Activated CD8-positive, alpha-beta T cell treated with anti-CD3 and anti-CD28 coated beads, Interleukin-2, amount 10 ng/mL, durations not matched to agents 7 days and 5 days (primary cell): ENCODE data around the gene ST6GALNAC6. TPM values are rescaled to one million over a fixed set of nuclear protein-coding genes. Genes with fewer than 3 reads are reported as not detected.

Experiments used
- ATAC-seq: fragments of 150-1000 bp; cut with Tn5 transposase; one replicate; pipeline ENCODE4 v1.10.0; 2021; ENCODE audit warnings: moderate library complexity
- CTCF ChIA-PET: fragments of 350-600 bp; sonication (Branson Sonifier 250); formaldehyde crosslinking; loops from one replicate; lab custom pipeline; 2021; ENCODE audit warnings: antibody characterized with exemption; lab: Charles Lee
- POLR2A ChIA-PET: fragments of 350-600 bp; sonication (Branson Sonifier 250); formaldehyde crosslinking; loops from one replicate; lab custom pipeline; 2021; ENCODE audit warnings: antibody characterized with exemption; lab: Charles Lee
- DNase-seq: peaks from one replicate; pipeline ENCODE4 v3.0.0-alpha.2; 2020
- H3K27ac Mint-ChIP-seq: one replicate; pipeline ENCODE4 v1.8.0; 2021; ENCODE audit warnings: mild to moderate bottlenecking, mixed read lengths
- H3K27me3 Mint-ChIP-seq: one replicate; pipeline ENCODE4 v1.8.0; 2021; ENCODE audit warnings: low read depth, mixed read lengths
- H3K36me3 Mint-ChIP-seq: one replicate; pipeline ENCODE4 v1.8.0; 2021; ENCODE audit warnings: low read depth, mixed read lengths
- H3K4me1 Mint-ChIP-seq: one replicate; pipeline ENCODE4 v1.8.0; 2021; ENCODE audit warnings: low read depth, mixed read lengths
- H3K4me3 Mint-ChIP-seq: one replicate; pipeline ENCODE4 v1.8.0; 2021; ENCODE audit warnings: mild to moderate bottlenecking, mixed read lengths
- H3K9me3 Mint-ChIP-seq: one replicate; pipeline ENCODE4 v1.8.0; 2022; ENCODE audit warnings: mixed read lengths; ENCODE audit not compliant: insufficient read depth
- total RNA-seq, 2 experiments: library from RNA; stranded (reverse); gene quantifications; one replicate each; pipeline ENCODE4 v1.2.3, GENCODE V29; 2021

Gene ST6GALNAC6
- total RNA-seq, 2 experiments from 2014 or later: 68.6 to 77.6 TPM

DNA sequence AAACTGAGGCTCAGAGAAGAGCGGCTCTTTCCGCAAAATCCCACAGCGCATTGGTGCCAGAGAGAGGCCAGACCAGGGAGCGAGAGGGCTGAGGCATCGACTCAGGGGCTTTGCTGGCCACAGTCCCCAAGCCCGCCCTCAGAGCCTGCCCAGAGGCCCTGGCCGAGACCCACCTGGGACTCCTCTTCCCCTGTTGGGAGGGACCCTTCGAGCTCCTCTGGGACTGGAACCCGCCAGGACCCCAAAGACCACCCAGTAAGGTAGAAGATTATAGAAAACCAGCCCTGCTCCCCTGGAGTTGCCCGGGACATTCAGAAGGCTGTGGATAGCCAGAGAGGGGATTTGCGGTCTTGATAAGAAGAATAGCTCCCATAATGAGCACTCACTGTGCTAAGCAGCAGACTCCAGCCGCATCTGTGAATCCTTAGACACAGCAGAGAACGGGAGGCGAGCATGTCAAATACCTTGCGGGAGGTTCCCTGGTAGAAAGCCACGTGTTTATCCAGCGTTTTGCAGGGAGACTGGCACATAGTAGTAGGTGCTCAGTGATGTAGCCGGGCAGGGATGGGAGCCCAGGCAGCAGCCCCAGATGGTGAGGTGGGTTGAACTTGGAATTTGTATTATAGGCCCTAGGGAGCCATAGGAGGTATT is 21.3 kb downstream of the ST6GALNAC6 start:
- Mint-ChIP-seq H3K4me3 (no peak overlapping the region), H3K27ac (no peak overlapping the region), H3K9me3 (no peaks in the 10 kb centered on the region), H3K4me1 (peaks cover 4% of the 10 kb centered on the region), H3K36me3 (peaks cover 6% of the 10 kb centered on the region), H3K27me3 (peaks cover 3% of the 10 kb centered on the region)
- CTCF ChIA-PET: interaction anchor here (0.6 kb wide), 1 partner anchor 1033 kb away, joined by 4 read pairs; no protein-coding TSS in a partner anchor
- no peak for ATAC-seq
- POLR2A ChIA-PET: no interaction called here
- DNase-seq: no peak

- no peak for DNase-seq
- H3K27ac Mint-ChIP-seq: no peak within 1 kb of the TSS
- ChIA-PET CTCF (no interaction called here), POLR2A (no interaction called here)
- H3K4me1 Mint-ChIP-seq: peaks cover 4% of the 10 kb centered on the region
- H3K4me3 Mint-ChIP-seq: no peak within 1 kb of the TSS
- H3K9me3 Mint-ChIP-seq: no peaks in the 10 kb centered on the region
- H3K36me3 Mint-ChIP-seq: peaks cover 3% of the 10 kb centered on the region
- peaks cover 3% of the 10 kb centered on the region for H3K27me3 Mint-ChIP-seq
- ATAC-seq: no peak
Observed at GRCh38 chr9:127877566-127877998, 21.8 kb downstream of the ST6GALNAC6 start, which contains the start of gene AK1. AK1 (minus strand) TSS chr9:127877675; CDS start chr9:127874617, 3,058 bp downstream.

DNA sequence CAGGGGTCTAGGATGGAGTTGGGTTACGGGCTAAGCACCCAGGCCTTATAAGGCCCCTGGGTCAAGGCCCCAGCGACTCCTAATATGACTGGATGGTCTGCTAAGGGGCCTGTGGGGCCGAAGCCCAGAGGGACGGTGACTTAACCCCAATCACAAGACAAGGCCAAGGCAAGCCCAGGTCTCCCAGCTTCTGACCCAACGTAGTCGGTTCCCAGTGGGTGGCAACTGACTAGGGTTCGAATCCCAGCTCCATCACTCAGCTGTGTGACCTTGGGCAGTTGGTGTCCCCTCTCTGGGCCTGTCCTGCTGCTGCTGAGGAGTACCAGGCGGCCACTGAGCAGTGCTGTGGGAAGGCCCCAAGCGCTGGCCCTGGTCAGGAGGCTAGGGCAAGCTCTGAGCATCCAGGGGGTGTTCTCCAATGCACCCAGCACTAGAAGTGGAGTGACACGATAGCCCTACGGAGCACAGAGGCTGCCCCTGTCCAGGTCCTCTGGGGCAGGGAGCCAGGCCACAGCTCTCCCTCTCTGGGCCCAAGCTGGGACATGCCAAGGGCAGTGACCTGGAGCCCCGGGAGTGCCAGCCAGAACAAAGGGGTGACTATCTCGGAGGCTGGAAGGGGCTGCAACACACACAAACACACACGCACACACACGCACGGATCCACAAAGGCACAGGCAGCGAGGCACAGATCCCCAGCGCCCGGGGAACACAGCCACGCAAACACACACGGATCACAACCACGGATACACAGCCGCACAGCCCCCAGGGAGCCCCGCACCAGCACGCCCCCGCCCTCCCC is 22.4 kb downstream of the ST6GALNAC6 start:
- Mint-ChIP-seq H3K27ac (no peak overlapping the region), H3K9me3 (no peaks in the 10 kb centered on the region), H3K36me3 (peaks cover 3% of the 10 kb centered on the region), H3K4me3 (no peak overlapping the region), H3K4me1 (peaks cover 2% of the 10 kb centered on the region), H3K27me3 (peaks cover 3% of the 10 kb centered on the region)
- ChIA-PET CTCF (no interaction called here), POLR2A (no interaction called here)
- DNase-seq (no peak), ATAC-seq (peak; percentile 37)

- no peak for DNase-seq
- H3K4me1 Mint-ChIP-seq: peaks cover 2% of the 10 kb centered on the region
Observed at GRCh38 chr9:127876026-127876763, 23.2 kb downstream of the ST6GALNAC6 start.

DNA sequence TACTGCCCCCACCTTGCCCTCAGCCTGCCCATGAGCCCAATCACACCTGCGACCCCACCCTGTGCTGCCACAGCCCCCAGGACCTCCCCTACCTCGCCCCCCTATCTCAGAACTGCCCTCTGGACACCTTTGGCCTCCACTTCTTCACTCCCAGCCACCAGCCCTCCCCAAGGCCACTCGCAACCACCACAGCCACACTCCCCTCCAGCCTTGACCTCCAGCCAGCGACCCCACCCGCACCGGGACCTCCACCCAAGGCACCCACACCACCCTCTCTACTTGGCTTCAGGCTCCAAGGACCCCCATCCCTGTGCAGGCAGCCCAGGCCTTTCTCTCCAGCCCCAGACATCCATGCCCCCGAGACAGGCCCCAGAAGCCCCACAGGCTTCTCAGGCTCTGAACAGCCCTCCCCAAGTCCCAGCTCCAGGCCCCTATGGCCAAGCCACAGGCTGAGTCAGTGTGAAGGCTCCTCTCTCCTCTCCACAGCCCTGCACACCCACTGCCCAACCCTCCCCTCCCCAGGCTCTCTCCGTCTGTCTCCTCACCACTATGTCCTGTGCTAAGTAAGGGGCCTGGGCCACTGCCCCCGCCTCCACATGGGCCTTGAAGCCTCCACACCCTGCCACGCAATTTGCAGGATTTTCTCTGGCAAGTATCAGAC is 24.0 kb downstream of the ST6GALNAC6 start:
- no peak overlapping the region for H3K4me3 Mint-ChIP-seq
- peak overlapping the region; percentile 20 for H3K27ac Mint-ChIP-seq
- ATAC-seq (no peak), DNase-seq (no peak)
- peaks cover 2% of the 10 kb centered on the region for H3K4me1 Mint-ChIP-seq
- peaks cover 3% of the 10 kb centered on the region for H3K36me3 Mint-ChIP-seq
- H3K9me3 Mint-ChIP-seq: no peaks in the 10 kb centered on the region
- peaks cover 3% of the 10 kb centered on the region for H3K27me3 Mint-ChIP-seq
- CTCF ChIA-PET: no interaction called here
- POLR2A ChIA-PET: no interaction called here

More at GRCh38 chr9:127876026-127876763, 23.2 kb downstream of the ST6GALNAC6 start:
- Mint-ChIP-seq H3K27ac (peak overlapping the region; percentile 39), H3K36me3 (peaks cover 3% of the 10 kb centered on the region), H3K9me3 (no peaks in the 10 kb centered on the region), H3K27me3 (peaks cover 3% of the 10 kb centered on the region), H3K4me3 (no peak overlapping the region)
- ChIA-PET CTCF (no interaction called here), POLR2A (no interaction called here)
- no peak for ATAC-seq

DNA sequence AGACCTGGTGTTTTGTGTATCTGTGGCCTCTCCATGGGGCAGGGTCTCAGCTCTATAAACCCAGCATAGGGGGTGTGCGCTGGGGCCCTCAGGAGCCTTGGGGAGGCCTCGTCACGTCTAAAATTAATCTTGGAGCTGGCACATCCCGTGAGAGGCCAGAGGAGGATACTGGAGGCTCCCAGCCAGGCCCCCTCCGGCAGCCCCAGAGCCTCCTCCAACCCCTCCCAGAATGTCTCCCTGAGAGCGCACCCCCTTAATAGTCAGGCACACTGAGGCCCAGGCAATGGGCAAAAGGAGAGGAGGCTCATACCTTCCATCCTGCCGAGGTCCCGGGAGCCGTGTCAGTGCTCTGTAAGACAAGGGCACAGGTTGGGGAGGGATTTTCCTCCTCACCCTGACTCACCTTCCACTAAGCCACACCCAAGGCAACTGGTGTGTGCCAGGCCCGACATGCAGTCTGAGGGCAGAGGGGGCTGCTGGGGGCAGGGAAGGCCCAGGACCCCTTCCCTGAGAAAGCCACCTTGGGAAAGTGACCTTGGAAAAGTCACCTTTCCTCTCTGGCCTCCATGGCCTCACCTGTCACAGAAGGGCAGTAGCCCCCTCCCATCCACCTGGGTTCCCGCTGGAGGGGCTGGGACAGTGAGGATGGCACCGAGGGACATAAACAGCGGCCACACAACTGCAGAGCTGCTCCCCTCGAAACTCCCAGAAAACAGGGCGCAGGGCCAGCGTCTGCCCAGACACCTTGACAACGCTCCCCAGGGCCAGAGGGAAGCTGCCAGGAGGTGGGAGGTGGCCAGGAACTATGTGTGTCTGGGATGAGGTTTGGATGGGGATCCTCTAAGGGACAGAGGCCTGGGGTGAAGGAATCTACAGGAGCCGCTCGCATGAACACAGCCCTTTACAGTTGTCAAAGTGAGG is 24.8 kb downstream of the ST6GALNAC6 start:
- Mint-ChIP-seq H3K4me1 (peaks cover 6% of the 10 kb centered on the region), H3K27ac (no peak overlapping the region), H3K27me3 (peaks cover 3% of the 10 kb centered on the region), H3K4me3 (no peak overlapping the region), H3K9me3 (no peaks in the 10 kb centered on the region), H3K36me3 (peaks cover 3% of the 10 kb centered on the region)
- DNase-seq (no peak), ATAC-seq (no peak)
- ChIA-PET POLR2A (no interaction called here), CTCF (interaction anchor here (0.8 kb wide), 1 partner anchor 46 kb away, joined by 3 read pairs; no protein-coding TSS in a partner anchor)

DNA sequence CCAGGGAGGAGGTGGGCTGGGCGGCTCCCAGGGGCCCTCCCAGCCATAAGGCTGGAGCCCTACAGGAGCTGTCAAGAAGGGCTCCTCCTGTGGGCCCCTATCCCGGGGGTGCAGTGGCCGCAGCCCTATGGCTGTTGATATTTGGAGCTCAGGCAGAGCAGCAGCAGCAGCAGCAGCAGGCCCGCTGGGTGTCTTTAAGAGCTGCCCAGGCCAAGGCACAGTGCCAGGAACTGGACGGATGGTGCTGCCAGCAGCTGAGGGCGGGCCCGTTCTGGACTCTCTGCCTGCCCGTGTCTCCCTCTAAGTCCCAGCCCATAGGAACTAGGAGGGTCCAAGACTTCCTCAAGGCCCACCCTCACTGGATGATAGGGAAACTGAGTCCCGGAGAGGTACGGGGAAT is 25.5 kb downstream of the ST6GALNAC6 start:
- Mint-ChIP-seq H3K9me3 (no peaks in the 10 kb centered on the region), H3K27me3 (peaks cover 3% of the 10 kb centered on the region), H3K4me1 (peaks cover 8% of the 10 kb centered on the region), H3K36me3 (peaks cover under 1% of the 10 kb centered on the region), H3K4me3 (no peak overlapping the region), H3K27ac (no peak overlapping the region)
- ATAC-seq: no peak
- no peak for DNase-seq
- ChIA-PET POLR2A (no interaction called here), CTCF (interaction anchor here (0.8 kb wide), 1 partner anchor 47 kb away, joined by 3 read pairs; no protein-coding TSS in a partner anchor)

DNA sequence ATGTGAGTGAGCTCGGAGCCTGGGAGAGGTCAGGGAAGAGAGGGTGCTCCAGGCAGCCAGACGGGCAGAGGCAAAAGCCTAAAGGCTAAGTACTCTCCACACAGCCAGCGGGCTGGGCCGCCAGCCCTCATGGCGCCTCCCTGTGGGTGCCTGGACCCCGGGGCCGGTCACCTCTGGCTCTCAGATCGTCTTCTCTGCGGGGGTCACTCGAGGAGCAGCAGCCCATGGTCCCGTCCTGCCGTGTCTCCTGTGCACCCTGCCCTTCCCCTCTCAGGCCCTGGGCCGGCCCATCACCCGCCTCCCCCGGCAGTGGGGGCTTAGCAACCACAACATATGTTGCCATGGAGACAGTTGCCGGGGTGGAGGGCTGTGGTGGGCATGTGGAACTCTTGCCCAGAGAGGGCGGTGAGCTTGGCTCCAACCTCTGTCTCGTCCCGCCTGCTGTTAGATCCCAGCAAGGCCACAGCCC is 26.1 kb downstream of the ST6GALNAC6 start:
- H3K36me3 Mint-ChIP-seq: no peaks in the 10 kb centered on the region
- CTCF ChIA-PET: interaction anchor here (0.8 to 4.9 kb wide), 3 partner anchors 42 to 138 kb away, joined by 3 to 53 read pairs (median 3); partner anchors contain the start of gene TOR2A
- ATAC-seq (no peak), DNase-seq (no peak)
- H3K9me3 Mint-ChIP-seq: no peaks in the 10 kb centered on the region
- no peak overlapping the region for H3K4me3 Mint-ChIP-seq
- peaks cover 3% of the 10 kb centered on the region for H3K27me3 Mint-ChIP-seq
- no peak overlapping the region for H3K27ac Mint-ChIP-seq
- POLR2A ChIA-PET: no interaction called here
- peaks cover 8% of the 10 kb centered on the region for H3K4me1 Mint-ChIP-seq

DNA sequence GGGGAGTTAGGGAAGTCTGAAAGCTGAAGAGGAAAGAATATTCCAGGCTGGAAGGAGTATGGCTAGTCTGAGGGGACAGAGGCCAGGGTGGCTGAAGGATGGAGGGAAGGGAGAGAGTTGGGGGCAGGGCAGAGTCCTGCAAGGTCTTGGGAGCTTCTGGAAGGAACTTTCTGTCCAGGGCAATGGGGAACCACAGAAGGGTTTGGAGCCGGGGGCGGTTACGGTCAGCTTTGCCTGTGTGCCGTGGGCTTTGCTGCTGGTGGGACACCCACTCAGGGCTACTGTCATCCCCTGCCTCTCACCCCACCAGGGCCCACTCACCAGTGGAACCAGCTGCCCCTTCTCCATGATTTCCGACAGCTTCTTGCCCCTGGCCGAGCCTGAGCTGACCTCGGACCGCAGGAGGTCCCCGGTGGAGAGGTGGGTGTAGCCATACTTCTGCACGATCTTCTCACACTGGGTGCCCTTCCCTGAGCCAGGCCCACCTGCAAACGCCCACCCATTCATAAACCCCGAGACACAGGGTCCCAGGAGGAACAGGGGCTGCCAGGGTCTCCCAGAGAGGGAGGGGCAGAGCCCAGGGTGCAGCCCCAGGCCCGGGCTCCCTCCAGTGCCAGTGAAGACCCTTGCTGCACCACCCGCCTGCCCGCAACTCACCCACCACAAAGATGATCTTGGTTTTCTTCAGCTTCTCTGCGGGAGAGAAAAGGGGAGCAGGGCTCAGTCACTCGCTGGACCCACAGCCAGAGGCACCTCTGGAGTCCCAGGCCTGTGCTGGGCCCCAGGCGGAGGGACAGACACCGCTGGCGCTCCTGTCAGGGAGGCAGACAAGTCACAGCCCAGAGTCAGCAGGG is 26.8 kb downstream of the ST6GALNAC6 start:
- no peak for ATAC-seq
- no peak overlapping the region for H3K4me3 Mint-ChIP-seq
- peaks cover 8% of the 10 kb centered on the region for H3K4me1 Mint-ChIP-seq
- CTCF ChIA-PET: interaction anchor here (0.6 to 4.9 kb wide), 3 partner anchors 9 to 138 kb away, joined by 3 to 53 read pairs (median 3); partner anchors contain the start of gene TOR2A
- H3K27ac Mint-ChIP-seq: no peak overlapping the region
- H3K9me3 Mint-ChIP-seq: no peaks in the 10 kb centered on the region
- H3K27me3 Mint-ChIP-seq: peaks cover 3% of the 10 kb centered on the region
- POLR2A ChIA-PET: no interaction called here
- DNase-seq: no peak
- no peaks in the 10 kb centered on the region for H3K36me3 Mint-ChIP-seq

- Mint-ChIP-seq H3K9me3 (no peaks in the 10 kb centered on the region), H3K4me1 (peaks cover 5% of the 10 kb centered on the region), H3K4me3 (no peak overlapping the region), H3K27me3 (no peaks in the 10 kb centered on the region), H3K27ac (no peak overlapping the region), H3K36me3 (peaks cover 3% of the 10 kb centered on the region)
- ChIA-PET POLR2A (no interaction called here), CTCF (interaction anchor here (1.0 to 4.9 kb wide), 4 partner anchors 14 to 137 kb away, joined by 3 to 55 read pairs (median 36); partner anchors contain the start of genes CDK9 and TOR2A)
- ATAC-seq: no peak
- DNase-seq: no peak
Observed at GRCh38 chr9:127871531-127871930, 27.9 kb downstream of the ST6GALNAC6 start.
